WTC11 (cell line): Measurements from ENCODE around the gene ATP5PF. TPM values are rescaled to one million over a fixed set of nuclear protein-coding genes. Genes with fewer than 3 reads are reported as not detected.

Experiments used
- ATAC-seq: fragments of 200-7000 bp; cut with Tn5 transposase; 2 replicates; pipeline ENCODE4 v1.10.0; 2021; ENCODE audit warnings: mild to moderate bottlenecking, moderate library complexity
- Bru-seq: library from RNA; stranded (reverse); fragments of 400-500 nt; gene quantifications from one replicate; lab custom pipeline; 2021; lab: Mats Ljungman, UMichigan
- CTCF ChIA-PET: fragments of 300-600 bp; sonication (Branson Sonifier 250); formaldehyde crosslinking; loops from one replicate; lab custom pipeline; 2021; ENCODE audit warnings: antibody characterized with exemption; lab: Charles Lee
- POLR2A ChIA-PET: fragments of 350-600 bp; sonication (Branson Sonifier 250); formaldehyde crosslinking; loops from one replicate; lab custom pipeline; 2021; ENCODE audit warnings: antibody characterized with exemption; lab: Charles Lee
- DNase-seq: peaks from one replicate; pipeline ENCODE4 v3.0.0; 2021; ENCODE audit warnings: low spot score
- H3K27ac Mint-ChIP-seq: 2 replicates; pipeline ENCODE4 v1.8.0; 2021; ENCODE audit warnings: mixed read lengths
- H3K27me3 Mint-ChIP-seq: 2 replicates; pipeline ENCODE4 v1.8.0; 2021; ENCODE audit warnings: low read depth, mild to moderate bottlenecking, moderate library complexity, mixed read lengths
- H3K36me3 Mint-ChIP-seq: 2 replicates; pipeline ENCODE4 v1.8.0; 2021; ENCODE audit warnings: mixed read lengths
- H3K4me1 Mint-ChIP-seq: 2 replicates; pipeline ENCODE4 v1.8.0; 2022; ENCODE audit warnings: mixed read lengths
- H3K4me3 Mint-ChIP-seq: 2 replicates; pipeline ENCODE4 v1.8.0; 2021; ENCODE audit warnings: mild to moderate bottlenecking, moderate library complexity, mixed read lengths
- H3K9me3 Mint-ChIP-seq: 2 replicates; pipeline ENCODE4 v1.8.0; 2021; ENCODE audit warnings: mixed read lengths
- ATF1 ChIP-seq: sonication (generic); formaldehyde crosslinking; IDR thresholded peaks from 2 replicates; pipeline ENCODE4 v1.8.1; 2023; ENCODE audit warnings: mild to moderate bottlenecking, moderate library complexity, missing genetic modification reagents
- CBFB ChIP-seq: sonication (generic); formaldehyde crosslinking; IDR thresholded peaks from 2 replicates; pipeline ENCODE4 v1.8.1; 2022; ENCODE audit warnings: mild to moderate bottlenecking, low read depth, missing genetic modification reagents
- CREB1 ChIP-seq: sonication (generic); formaldehyde crosslinking; IDR thresholded peaks from 2 replicates; pipeline ENCODE4 v1.8.0; 2023; ENCODE audit warnings: mild to moderate bottlenecking, missing genetic modification reagents
- E2F5 ChIP-seq: sonication (generic); formaldehyde crosslinking; IDR thresholded peaks from 2 replicates; pipeline ENCODE4 v1.8.1; 2022; ENCODE audit warnings: mild to moderate bottlenecking, moderate library complexity, missing genetic modification reagents
- ERG ChIP-seq: fragments of 250-450 bp; sonication (Bioruptor Pico); IDR thresholded peaks from 2 replicates; pipeline ENCODE4 v1.8.0; 2021; ENCODE audit warnings: mild to moderate bottlenecking
- ETV6 ChIP-seq: sonication (generic); formaldehyde crosslinking; IDR thresholded peaks from 2 replicates; pipeline ENCODE4 v1.8.1; 2022; ENCODE audit warnings: mild to moderate bottlenecking, missing genetic modification reagents
- FOXK1 ChIP-seq: sonication (generic); formaldehyde crosslinking; IDR thresholded peaks from 2 replicates; pipeline ENCODE4 v1.8.0; 2022; ENCODE audit warnings: mild to moderate bottlenecking, moderate library complexity, missing genetic modification reagents
- FOXP1 ChIP-seq: sonication (generic); formaldehyde crosslinking; IDR thresholded peaks from 2 replicates; pipeline ENCODE4 v1.8.0; 2022; ENCODE audit warnings: missing genetic modification reagents, mild to moderate bottlenecking, moderate library complexity, borderline replicate concordance
- GABPB1 ChIP-seq: sonication (generic); formaldehyde crosslinking; IDR thresholded peaks from 2 replicates; pipeline ENCODE4 v1.8.1; 2023; ENCODE audit warnings: mild to moderate bottlenecking, missing genetic modification reagents
- MAX ChIP-seq: sonication (generic); formaldehyde crosslinking; IDR thresholded peaks from 2 replicates; pipeline ENCODE4 v1.8.0; 2022; ENCODE audit warnings: mild to moderate bottlenecking, missing genetic modification reagents
- MYBL2 ChIP-seq: sonication (generic); formaldehyde crosslinking; IDR thresholded peaks from 2 replicates; pipeline ENCODE4 v1.8.1; 2023; ENCODE audit warnings: mild to moderate bottlenecking, moderate library complexity, missing genetic modification reagents
- NFE2L1 ChIP-seq: sonication (generic); formaldehyde crosslinking; IDR thresholded peaks from 2 replicates; pipeline ENCODE4 v1.8.1; 2023; ENCODE audit warnings: missing genetic modification reagents
- NR2C2 ChIP-seq: sonication (generic); formaldehyde crosslinking; IDR thresholded peaks from 2 replicates; pipeline ENCODE4 v1.8.0; 2022; ENCODE audit warnings: mild to moderate bottlenecking, missing genetic modification reagents
- PREB ChIP-seq: sonication (generic); formaldehyde crosslinking; IDR thresholded peaks from 2 replicates; pipeline ENCODE4 v1.8.1; 2022; ENCODE audit warnings: mild to moderate bottlenecking, missing genetic modification reagents, moderate library complexity, borderline replicate concordance
- SMAD4 ChIP-seq: sonication (generic); formaldehyde crosslinking; IDR thresholded peaks from 2 replicates; pipeline ENCODE4 v1.8.0; 2022; ENCODE audit warnings: mild to moderate bottlenecking, missing genetic modification reagents
- SP1 ChIP-seq: sonication (generic); formaldehyde crosslinking; conservative IDR thresholded peaks from 2 replicates; pipeline ENCODE4 v1.8.1; 2022; ENCODE audit warnings: missing genetic modification reagents
- TEAD1 ChIP-seq: sonication (generic); formaldehyde crosslinking; IDR thresholded peaks from 2 replicates; pipeline ENCODE4 v1.8.0; 2022; ENCODE audit warnings: mild to moderate bottlenecking, missing genetic modification reagents
- TEAD4 ChIP-seq: sonication (generic); formaldehyde crosslinking; IDR thresholded peaks from 2 replicates; pipeline ENCODE4 v1.8.0; 2022; ENCODE audit warnings: mild to moderate bottlenecking, missing genetic modification reagents
- ZNF423 ChIP-seq: fragments of 250-450 bp; sonication (Bioruptor Pico); IDR thresholded peaks from 2 replicates; pipeline ENCODE4 v2.1.2; 2022; ENCODE audit warnings: mild to moderate bottlenecking, moderate library complexity
- long read RNA-seq, 3 experiments: library from RNA in 1 of 3; library from capped mRNA in 1 of 3; library from polyadenylated mRNA in 1 of 3; unstranded in 2 of 3; stranded (forward) in 1 of 3; transcript quantifications; one replicate each; pipeline ENCODE4 v2.0.0, GENCODE V29; 2021
- total RNA-seq: library from RNA; stranded (reverse); gene quantifications from 3 replicates; pipeline ENCODE4 v1.2.3, GENCODE V29; 2021
- TF ChIP-seq, protein P1 (sequence below): sonication (generic); formaldehyde crosslinking; IDR thresholded peaks from 2 replicates; pipeline ENCODE4 v1.8.0; 2022; ENCODE audit warnings: mild to moderate bottlenecking, missing genetic modification reagents
- TF ChIP-seq, protein P2 (sequence below): sonication (generic); formaldehyde crosslinking; IDR thresholded peaks from 2 replicates; pipeline ENCODE4 v1.8.0; 2022; ENCODE audit warnings: mild to moderate bottlenecking, missing genetic modification reagents
- TF ChIP-seq, protein P3 (sequence below): sonication (generic); formaldehyde crosslinking; IDR thresholded peaks from 2 replicates; pipeline ENCODE4 v1.8.0; 2023; ENCODE audit warnings: missing genetic modification reagents, mild to moderate bottlenecking, borderline replicate concordance

Gene ATP5PF
- total RNA-seq (129 to 142 TPM (median 132 TPM) in 3 replicates), Bru-seq, nascent RNA (percentile 83 among the genes with signal in this experiment)
- long read RNA-seq, experiment 1, transcript ATP5PF-205 (5 exons, 589 nt): minor isoform, 7 of 360 reads
- long read RNA-seq, experiment 1, transcript ATP5PF-202 (4 exons, 826 nt): minor isoform, 9 of 360 reads
- long read RNA-seq, experiment 1, transcript ATP5PF-204 (4 exons, 1,179 nt): minor isoform, 8 of 360 reads
- long read RNA-seq, experiment 1, transcript ATP5PF-201 (4 exons, 614 nt): major isoform, 306 of 360 reads
- long read RNA-seq, experiment 1, partial matches to known transcripts: 14 of 360 reads
- long read RNA-seq, experiment 1, other reads (novel, unspliced or antisense): 6 of 360 reads
- long read RNA-seq, experiment 2, transcript ATP5PF-204 (4 exons, 1,179 nt): minor isoform, 5 of 263 reads
- long read RNA-seq, experiment 2, transcript ATP5PF-202 (4 exons, 826 nt): minor isoform, 5 of 263 reads
- long read RNA-seq, experiment 2, transcript ATP5PF-201 (4 exons, 614 nt): major isoform, 177 of 263 reads
- long read RNA-seq, experiment 2, transcript ATP5PF-203 (4 exons, 647 nt): minor isoform, 6 of 263 reads
- long read RNA-seq, experiment 2, partial matches to known transcripts: 60 of 263 reads
- long read RNA-seq, experiment 2, other reads (novel, unspliced or antisense): 6 of 263 reads
- long read RNA-seq, experiment 3, transcript ATP5PF-202 (4 exons, 826 nt): minor isoform, 8 of 72 reads
- long read RNA-seq, experiment 3, transcript ATP5PF-204 (4 exons, 1,179 nt): minor isoform, 13 of 72 reads
- long read RNA-seq, experiment 3, transcript ATP5PF-201 (4 exons, 614 nt): major isoform, 32 of 72 reads
- long read RNA-seq, experiment 3, partial matches to known transcripts: 14 of 72 reads
- long read RNA-seq, experiment 3, other reads (novel, unspliced or antisense): 2 of 72 reads

- H3K27ac Mint-ChIP-seq: peak within 1 kb of the TSS; percentile 100
- H3K36me3 Mint-ChIP-seq: peaks cover under 1% of the 10 kb centered on the region; the same call in 1 of the 2 replicates
- no peaks in the 10 kb centered on the region for H3K27me3 Mint-ChIP-seq
- DNase-seq (peak; percentile 97), ATAC-seq (peak; percentile 94)
- POLR2A ChIA-PET: interaction anchor here (0.7 kb wide), 1 partner anchor 127 kb away, joined by 3 read pairs; no protein-coding TSS in a partner anchor
- H3K4me3 Mint-ChIP-seq: peak within 1 kb of the TSS; percentile 100
- H3K4me1 Mint-ChIP-seq: peaks cover 19% of the 10 kb centered on the region
- CTCF ChIA-PET: interaction anchor here (0.6 to 1.5 kb wide), 3 partner anchors 67 to 127 kb away, joined by 3 read pairs; no protein-coding TSS in a partner anchor
- H3K9me3 Mint-ChIP-seq: no peaks in the 10 kb centered on the region
- TF ChIP-seq, protein P1, sequence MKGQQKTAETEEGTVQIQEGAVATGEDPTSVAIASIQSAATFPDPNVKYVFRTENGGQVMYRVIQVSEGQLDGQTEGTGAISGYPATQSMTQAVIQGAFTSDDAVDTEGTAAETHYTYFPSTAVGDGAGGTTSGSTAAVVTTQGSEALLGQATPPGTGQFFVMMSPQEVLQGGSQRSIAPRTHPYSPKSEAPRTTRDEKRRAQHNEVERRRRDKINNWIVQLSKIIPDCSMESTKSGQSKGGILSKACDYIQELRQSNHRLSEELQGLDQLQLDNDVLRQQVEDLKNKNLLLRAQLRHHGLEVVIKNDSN (CRISPR knock-in tag): 0 out of 2 replicates have a peak, but pooled peaks have one; percentile 30
- 0 out of 2 replicates have a peak, but pooled peaks have one; percentile 24 for TF ChIP-seq CREB1
- no peak for TF ChIP-seq PREB
- TF ChIP-seq, protein P2, sequence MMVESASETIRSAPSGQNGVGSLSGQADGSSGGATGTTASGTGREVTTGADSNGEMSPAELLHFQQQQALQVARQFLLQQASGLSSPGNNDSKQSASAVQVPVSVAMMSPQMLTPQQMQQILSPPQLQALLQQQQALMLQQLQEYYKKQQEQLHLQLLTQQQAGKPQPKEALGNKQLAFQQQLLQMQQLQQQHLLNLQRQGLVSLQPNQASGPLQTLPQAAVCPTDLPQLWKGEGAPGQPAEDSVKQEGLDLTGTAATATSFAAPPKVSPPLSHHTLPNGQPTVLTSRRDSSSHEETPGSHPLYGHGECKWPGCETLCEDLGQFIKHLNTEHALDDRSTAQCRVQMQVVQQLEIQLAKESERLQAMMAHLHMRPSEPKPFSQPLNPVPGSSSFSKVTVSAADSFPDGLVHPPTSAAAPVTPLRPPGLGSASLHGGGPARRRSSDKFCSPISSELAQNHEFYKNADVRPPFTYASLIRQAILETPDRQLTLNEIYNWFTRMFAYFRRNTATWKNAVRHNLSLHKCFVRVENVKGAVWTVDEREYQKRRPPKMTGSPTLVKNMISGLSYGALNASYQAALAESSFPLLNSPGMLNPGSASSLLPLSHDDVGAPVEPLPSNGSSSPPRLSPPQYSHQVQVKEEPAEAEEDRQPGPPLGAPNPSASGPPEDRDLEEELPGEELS (CRISPR knock-in tag): peak; percentile 56; the same call in 1 of the 2 replicates
- TF ChIP-seq ZNF423 (CRISPR knock-in tag): no peak
- 0 out of 2 replicates have a peak, but pooled peaks have one; percentile 35 for TF ChIP-seq TEAD1 (CRISPR knock-in tag)
- TF ChIP-seq SP1 (CRISPR knock-in tag): peak; percentile 98
- TF ChIP-seq SMAD4 (CRISPR knock-in tag): no peak
- TF ChIP-seq ERG (CRISPR knock-in tag): 0 out of 2 replicates have a peak, but pooled peaks have one; percentile 6
- TF ChIP-seq CBFB (CRISPR knock-in tag): no peak
- TF ChIP-seq TEAD4: no peak
- TF ChIP-seq FOXP1: 0 out of 2 replicates have a peak, but pooled peaks have one; percentile 47
- TF ChIP-seq, protein P3, sequence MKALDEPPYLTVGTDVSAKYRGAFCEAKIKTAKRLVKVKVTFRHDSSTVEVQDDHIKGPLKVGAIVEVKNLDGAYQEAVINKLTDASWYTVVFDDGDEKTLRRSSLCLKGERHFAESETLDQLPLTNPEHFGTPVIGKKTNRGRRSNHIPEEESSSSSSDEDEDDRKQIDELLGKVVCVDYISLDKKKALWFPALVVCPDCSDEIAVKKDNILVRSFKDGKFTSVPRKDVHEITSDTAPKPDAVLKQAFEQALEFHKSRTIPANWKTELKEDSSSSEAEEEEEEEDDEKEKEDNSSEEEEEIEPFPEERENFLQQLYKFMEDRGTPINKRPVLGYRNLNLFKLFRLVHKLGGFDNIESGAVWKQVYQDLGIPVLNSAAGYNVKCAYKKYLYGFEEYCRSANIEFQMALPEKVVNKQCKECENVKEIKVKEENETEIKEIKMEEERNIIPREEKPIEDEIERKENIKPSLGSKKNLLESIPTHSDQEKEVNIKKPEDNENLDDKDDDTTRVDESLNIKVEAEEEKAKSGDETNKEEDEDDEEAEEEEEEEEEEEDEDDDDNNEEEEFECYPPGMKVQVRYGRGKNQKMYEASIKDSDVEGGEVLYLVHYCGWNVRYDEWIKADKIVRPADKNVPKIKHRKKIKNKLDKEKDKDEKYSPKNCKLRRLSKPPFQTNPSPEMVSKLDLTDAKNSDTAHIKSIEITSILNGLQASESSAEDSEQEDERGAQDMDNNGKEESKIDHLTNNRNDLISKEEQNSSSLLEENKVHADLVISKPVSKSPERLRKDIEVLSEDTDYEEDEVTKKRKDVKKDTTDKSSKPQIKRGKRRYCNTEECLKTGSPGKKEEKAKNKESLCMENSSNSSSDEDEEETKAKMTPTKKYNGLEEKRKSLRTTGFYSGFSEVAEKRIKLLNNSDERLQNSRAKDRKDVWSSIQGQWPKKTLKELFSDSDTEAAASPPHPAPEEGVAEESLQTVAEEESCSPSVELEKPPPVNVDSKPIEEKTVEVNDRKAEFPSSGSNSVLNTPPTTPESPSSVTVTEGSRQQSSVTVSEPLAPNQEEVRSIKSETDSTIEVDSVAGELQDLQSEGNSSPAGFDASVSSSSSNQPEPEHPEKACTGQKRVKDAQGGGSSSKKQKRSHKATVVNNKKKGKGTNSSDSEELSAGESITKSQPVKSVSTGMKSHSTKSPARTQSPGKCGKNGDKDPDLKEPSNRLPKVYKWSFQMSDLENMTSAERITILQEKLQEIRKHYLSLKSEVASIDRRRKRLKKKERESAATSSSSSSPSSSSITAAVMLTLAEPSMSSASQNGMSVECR (CRISPR knock-in tag): 0 out of 2 replicates have a peak, but pooled peaks have one; percentile 59
- TF ChIP-seq MYBL2 (CRISPR knock-in tag): peak; percentile 74
- TF ChIP-seq E2F5 (CRISPR knock-in tag): 0 out of 2 replicates have a peak, but pooled peaks have one; percentile 11
- peak; percentile 40; the same call in 1 of the 2 replicates for TF ChIP-seq ETV6 (CRISPR knock-in tag)
- TF ChIP-seq GABPB1: peak; percentile 81; the same call in 1 of the 2 replicates
- no peak for TF ChIP-seq ATF1 (CRISPR knock-in tag)
- TF ChIP-seq NR2C2 (CRISPR knock-in tag): peak; percentile 97
- peak; percentile 94 for TF ChIP-seq FOXK1 (CRISPR knock-in tag)
- TF ChIP-seq NFE2L1: peak; percentile 18; the same call in 1 of the 2 replicates
- peak; percentile 73; the same call in 1 of the 2 replicates for TF ChIP-seq MAX
Measured at GRCh38 chr21:25734904-25735645, at the start of gene ATP5PF, which contains the start of gene GABPA. TSS of gene ATP5PF (minus strand) at chr21:25734904. CDS start at chr21:25729794, 5,110 bp downstream. TSS of gene GABPA (plus strand) at chr21:25734972. CDS start at chr21:25741599, 6,627 bp downstream.
